CD4-positive, alpha-beta T cell treated with Interleukin-15 for 4 hours (primary cell): Measurements from ENCODE around the gene SOCS1.
A peak's percentile ranks its signal among the peaks of the same experiment; 100 is the strongest.
"Not testable (repeated sequence)": the region's sequence is repeated elsewhere in the genome, so short reads cannot be mapped to it uniquely, and the experiment has no call there.

ENCODE experiments used
- DNase-seq: peaks from one replicate; pipeline ENCODE4 v3.0.0-alpha.2; 2020; ENCODE audit warnings: low spot score

SOCS1 gene

GRCh38 chr16:11255737-11256660 lies at the start of gene SOCS1:
TSS of gene SOCS1 (minus strand) at chr16:11256204. CDS start at chr16:11255478, 726 bp downstream.
- DNase-seq: peak; percentile 89

- DNase-seq: no peak
Observed at GRCh38 chr16:11303405-11304138, 47.6 kb upstream of the SOCS1 start.

- no peak for DNase-seq
Observed at GRCh38 chr16:11302977-11303376, 47.0 kb upstream of the SOCS1 start.

- DNase-seq: no peak
Observed at GRCh38 chr16:11301645-11302501, 45.9 kb upstream of the SOCS1 start.

GRCh38 chr16:11300560-11300892 lies 44.5 kb upstream of the SOCS1 start:
- DNase-seq: no peak

- DNase-seq: no peak
Observed at GRCh38 chr16:11299865-11300559, 44.0 kb upstream of the SOCS1 start.

GRCh38 chr16:11298950-11299547 lies 43.0 kb upstream of the SOCS1 start:
- not testable (repeated sequence) for DNase-seq

GRCh38 chr16:11298143-11298900 lies 42.3 kb upstream of the SOCS1 start:
- no peak for DNase-seq

- peak; percentile 53 for DNase-seq
Observed at GRCh38 chr16:11297492-11298142, 41.6 kb upstream of the SOCS1 start.

- no peak for DNase-seq
Observed at GRCh38 chr16:11296706-11297491, 40.9 kb upstream of the SOCS1 start.

GRCh38 chr16:11296351-11296705 lies 40.3 kb upstream of the SOCS1 start:
- no peak for DNase-seq

- DNase-seq: no peak
Observed at GRCh38 chr16:11295672-11296071, 39.7 kb upstream of the SOCS1 start.

GRCh38 chr16:11292076-11292748 lies 36.2 kb upstream of the SOCS1 start:
- DNase-seq: no peak

GRCh38 chr16:11291091-11291703 lies 35.2 kb upstream of the SOCS1 start:
- DNase-seq: no peak

GRCh38 chr16:11290102-11290893 lies 34.3 kb upstream of the SOCS1 start:
- DNase-seq: no peak

GRCh38 chr16:11289696-11290095 lies 33.7 kb upstream of the SOCS1 start:
- not testable (repeated sequence) for DNase-seq

GRCh38 chr16:11289202-11289601 lies 33.2 kb upstream of the SOCS1 start:
- DNase-seq: no peak
